ENCODE results near the gene HPCAL1. TPM values are rescaled to one million over a fixed set of nuclear protein-coding genes. Genes with fewer than 3 reads are reported as not detected.

HPCAL1 gene
- total RNA-seq, 6 experiments from 2014 or later = 36.3 to 60.3 (median 57.2) TPM

- no peaks in the 10 kb centered on the region for H3K4me1 Mint-ChIP-seq (ENCODE audit: low read depth)
- H3K27ac Mint-ChIP-seq = no peak overlapping the region
- no peak for DNase-seq
- no peaks in the 10 kb centered on the region for H3K36me3 Mint-ChIP-seq (ENCODE audit: low read depth)
- H3K4me3 Mint-ChIP-seq = no peak overlapping the region
- peaks cover 3% of the 10 kb centered on the region for H3K27me3 Mint-ChIP-seq (ENCODE audit: insufficient read depth)
- no peak for TF ChIP-seq CTCF (IDR thresholded peaks at IDR 0.05)
- H3K9me3 Mint-ChIP-seq = no peaks in the 10 kb centered on the region
These were observed 70.1 kb downstream of the HPCAL1 start for GRCh38 chr2:10372862-10373240.

- TF ChIP-seq CTCF (IDR thresholded peaks at IDR 0.05) = no peak
- H3K36me3 Mint-ChIP-seq (ENCODE audit: low read depth) = no peaks in the 10 kb centered on the region
- DNase-seq = no peak
- H3K4me3 Mint-ChIP-seq = no peak overlapping the region
- no peak overlapping the region for H3K27ac Mint-ChIP-seq
- no peaks in the 10 kb centered on the region for H3K9me3 Mint-ChIP-seq
- H3K4me1 Mint-ChIP-seq (ENCODE audit: low read depth) = no peaks in the 10 kb centered on the region
- peaks cover 3% of the 10 kb centered on the region for H3K27me3 Mint-ChIP-seq (ENCODE audit: insufficient read depth)
These were observed 71.2 kb downstream of the HPCAL1 start for GRCh38 chr2:10373931-10374330.

GRCh38 chr2:10374362-10374943 lies 71.7 kb downstream of the HPCAL1 start:
- Mint-ChIP-seq H3K9me3 (no peaks in the 10 kb centered on the region), H3K36me3 (ENCODE audit: low read depth) (no peaks in the 10 kb centered on the region), H3K27ac (no peak overlapping the region), H3K27me3 (ENCODE audit: insufficient read depth) (peaks cover 3% of the 10 kb centered on the region), H3K4me3 (no peak overlapping the region), H3K4me1 (ENCODE audit: low read depth) (peaks cover 4% of the 10 kb centered on the region)
- no peak for DNase-seq
- TF ChIP-seq CTCF (IDR thresholded peaks at IDR 0.05) = no peak

- peaks cover 3% of the 10 kb centered on the region for H3K27me3 Mint-ChIP-seq (ENCODE audit: insufficient read depth)
- H3K9me3 Mint-ChIP-seq = no peaks in the 10 kb centered on the region
- peaks cover 17% of the 10 kb centered on the region for H3K4me1 Mint-ChIP-seq (ENCODE audit: low read depth)
- H3K4me3 Mint-ChIP-seq = no peak overlapping the region
- TF ChIP-seq CTCF (IDR thresholded peaks at IDR 0.05) = no peak
- no peak for DNase-seq
- no peaks in the 10 kb centered on the region for H3K36me3 Mint-ChIP-seq (ENCODE audit: low read depth)
- H3K27ac Mint-ChIP-seq = no peak overlapping the region
These were observed 73.0 kb downstream of the HPCAL1 start for GRCh38 chr2:10375570-10376281.

- H3K9me3 Mint-ChIP-seq = no peaks in the 10 kb centered on the region
- H3K4me1 Mint-ChIP-seq (ENCODE audit: low read depth) = peaks cover 25% of the 10 kb centered on the region
- H3K27me3 Mint-ChIP-seq (ENCODE audit: insufficient read depth) = peaks cover 3% of the 10 kb centered on the region
- no peak overlapping the region for H3K4me3 Mint-ChIP-seq
- DNase-seq = no peak
- TF ChIP-seq CTCF (IDR thresholded peaks at IDR 0.05) = no peak
- H3K27ac Mint-ChIP-seq = no peak overlapping the region
- no peaks in the 10 kb centered on the region for H3K36me3 Mint-ChIP-seq (ENCODE audit: low read depth)
These were observed 74.5 kb downstream of the HPCAL1 start for GRCh38 chr2:10377052-10377746.
